Astrocyte of the cerebellum (primary cell): Measurements from ENCODE around the gene FAM210A.
"Not testable (repeated sequence)": the region's sequence is repeated elsewhere in the genome, so short reads cannot be mapped to it uniquely, and the experiment has no call there.

Experiments
- DNase-seq: peaks from one replicate; pipeline ENCODE4 v3.0.0-alpha.2; 2011; ENCODE audit warnings: low read depth
- H3K4me3 ChIP-seq: 2 replicates; pipeline ENCODE4 v1.5.1; 2011; ENCODE audit warnings: mild to moderate bottlenecking, low read depth, low read length, moderate library complexity
- in situ Hi-C: cut with HindIII; loops from 2 replicates; pipeline ENCODE4 v1.10.0; 2017; ENCODE audit warnings: low sequenced_read_pairs
- TF ChIP-seq, protein P1 (sequence below): IDR thresholded peaks from 2 replicates; pipeline ENCODE4 v1.5.1; 2012; ENCODE audit warnings: low read length, low read depth, moderate library complexity, mild to moderate bottlenecking; ENCODE audit errors: missing control alignments

Gene FAM210A

DNA sequence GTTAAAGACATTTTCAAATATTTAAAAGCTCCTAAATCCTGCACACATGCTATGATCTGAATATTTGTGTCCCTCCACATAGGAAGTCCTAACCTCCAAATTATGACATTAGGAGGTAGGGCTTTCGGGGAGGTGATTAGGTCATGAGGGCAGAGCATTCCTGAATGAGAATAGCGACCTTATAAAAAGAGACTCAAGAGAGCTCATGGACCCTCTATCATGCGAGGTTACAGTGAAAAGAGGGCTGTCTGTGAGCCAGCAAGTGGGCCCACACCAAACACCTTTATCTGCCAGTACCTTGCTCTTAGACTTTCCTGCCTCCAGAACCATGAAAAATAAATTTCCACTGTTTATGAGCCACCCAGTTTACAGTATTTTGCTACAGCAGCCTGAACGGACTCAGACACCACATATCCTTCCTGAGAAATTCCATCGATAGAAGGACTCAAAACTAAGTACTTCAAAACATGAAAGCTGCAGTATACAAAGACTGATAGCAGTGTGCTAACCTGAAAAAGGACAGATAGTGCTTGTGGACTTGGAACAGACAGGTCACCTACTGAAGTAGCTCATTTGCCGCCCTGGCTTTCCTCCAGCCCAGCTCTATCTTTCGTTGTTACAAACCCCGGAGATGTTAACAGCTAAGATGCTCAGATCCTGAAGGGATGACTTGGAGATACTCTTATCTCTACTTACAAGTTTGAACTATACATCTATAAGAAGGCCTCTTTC is 13.8 kb downstream of the FAM210A start:
- TF ChIP-seq, protein P1, sequence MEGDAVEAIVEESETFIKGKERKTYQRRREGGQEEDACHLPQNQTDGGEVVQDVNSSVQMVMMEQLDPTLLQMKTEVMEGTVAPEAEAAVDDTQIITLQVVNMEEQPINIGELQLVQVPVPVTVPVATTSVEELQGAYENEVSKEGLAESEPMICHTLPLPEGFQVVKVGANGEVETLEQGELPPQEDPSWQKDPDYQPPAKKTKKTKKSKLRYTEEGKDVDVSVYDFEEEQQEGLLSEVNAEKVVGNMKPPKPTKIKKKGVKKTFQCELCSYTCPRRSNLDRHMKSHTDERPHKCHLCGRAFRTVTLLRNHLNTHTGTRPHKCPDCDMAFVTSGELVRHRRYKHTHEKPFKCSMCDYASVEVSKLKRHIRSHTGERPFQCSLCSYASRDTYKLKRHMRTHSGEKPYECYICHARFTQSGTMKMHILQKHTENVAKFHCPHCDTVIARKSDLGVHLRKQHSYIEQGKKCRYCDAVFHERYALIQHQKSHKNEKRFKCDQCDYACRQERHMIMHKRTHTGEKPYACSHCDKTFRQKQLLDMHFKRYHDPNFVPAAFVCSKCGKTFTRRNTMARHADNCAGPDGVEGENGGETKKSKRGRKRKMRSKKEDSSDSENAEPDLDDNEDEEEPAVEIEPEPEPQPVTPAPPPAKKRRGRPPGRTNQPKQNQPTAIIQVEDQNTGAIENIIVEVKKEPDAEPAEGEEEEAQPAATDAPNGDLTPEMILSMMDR: no peak
- DNase-seq: no peak
- no peak overlapping the region for H3K4me3 ChIP-seq
- in situ Hi-C loops: no loop called here

DNA sequence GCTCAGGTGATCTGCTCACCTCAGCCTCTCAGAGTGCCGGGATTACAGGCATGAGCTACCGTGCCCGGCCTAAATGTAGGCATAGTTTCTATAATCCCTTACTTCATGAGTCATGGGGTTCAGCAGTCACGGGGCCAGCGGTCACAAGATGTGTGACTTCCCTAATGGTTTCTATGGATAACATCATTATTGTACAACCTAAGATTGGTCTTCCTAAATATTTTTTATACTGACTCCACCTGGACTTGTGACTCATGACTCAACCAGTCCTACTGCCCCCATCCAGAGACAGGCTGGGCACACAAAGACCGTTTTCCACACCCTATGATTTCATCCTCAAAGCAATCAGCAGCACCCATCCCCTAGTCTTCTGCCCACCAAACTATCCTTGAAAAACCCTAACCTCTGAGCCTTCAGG is 15.9 kb downstream of the FAM210A start:
- TF ChIP-seq, protein P1: no peak
- in situ Hi-C loops: no loop called here
- no peak overlapping the region for H3K4me3 ChIP-seq
- no peak for DNase-seq

DNA sequence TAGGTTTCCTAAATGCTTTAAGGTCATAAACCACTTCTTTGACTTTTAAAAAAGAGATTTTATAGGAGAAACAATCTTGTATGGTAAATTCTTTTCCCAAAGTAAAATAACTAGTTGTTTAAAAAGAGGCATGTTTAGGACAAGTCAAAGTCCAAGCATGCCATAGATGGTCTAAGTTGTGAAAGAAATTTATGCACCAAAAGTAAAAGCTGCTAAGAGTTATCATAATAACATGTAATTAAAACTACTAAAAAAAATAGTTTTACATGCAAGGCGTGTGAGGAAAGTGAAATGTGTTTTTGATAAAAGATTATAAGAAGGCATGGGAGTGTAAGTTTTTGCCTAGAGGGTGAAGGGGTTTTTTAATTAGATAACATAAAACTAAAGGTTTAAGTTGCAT is 22.5 kb downstream of the FAM210A start:
- DNase-seq: no peak
- in situ Hi-C loops: no loop called here
- TF ChIP-seq, protein P1: no peak
- no peak overlapping the region for H3K4me3 ChIP-seq

DNA sequence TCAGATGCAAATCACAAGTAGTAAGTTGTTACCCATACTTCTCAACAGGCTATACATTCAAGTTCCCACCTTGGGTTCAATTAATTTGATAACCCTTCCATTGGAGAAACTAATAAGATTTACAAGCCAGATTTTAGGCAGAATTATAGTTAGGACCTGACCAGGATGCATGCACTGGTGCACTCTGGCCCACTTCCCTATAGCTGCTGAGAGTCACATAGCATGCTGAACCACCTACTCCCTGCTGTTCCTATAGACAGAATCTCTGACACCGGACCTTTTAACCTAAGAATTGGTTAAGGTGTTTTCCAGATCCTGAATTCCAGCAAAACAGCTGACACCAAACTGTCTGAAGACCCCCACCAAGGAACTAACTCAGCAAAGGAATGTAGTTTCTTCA is 26.2 kb downstream of the FAM210A start:
- DNase-seq: no peak
- H3K4me3 ChIP-seq: no peak overlapping the region
- in situ Hi-C loops: no loop called here
- TF ChIP-seq, protein P1: no peak

DNA sequence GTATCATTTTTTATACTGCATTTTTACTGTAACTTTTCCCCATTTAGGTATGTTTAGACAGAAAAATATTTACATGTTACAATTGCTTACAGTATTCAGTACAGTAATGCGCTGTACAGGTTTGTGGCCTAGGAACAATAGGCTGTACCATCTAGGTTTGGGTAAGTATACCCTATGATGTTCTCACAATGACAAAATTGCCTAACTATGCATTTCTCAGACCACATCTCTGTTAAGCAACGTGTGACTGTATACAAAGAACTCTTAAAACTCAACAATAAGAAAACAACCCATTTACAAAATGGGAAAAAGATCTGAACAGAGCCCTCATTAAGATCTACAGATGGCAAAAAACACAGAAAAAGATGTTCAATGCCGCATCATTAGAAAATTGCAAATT is 29.4 kb downstream of the FAM210A start:
- in situ Hi-C loops: no loop called here

DNA sequence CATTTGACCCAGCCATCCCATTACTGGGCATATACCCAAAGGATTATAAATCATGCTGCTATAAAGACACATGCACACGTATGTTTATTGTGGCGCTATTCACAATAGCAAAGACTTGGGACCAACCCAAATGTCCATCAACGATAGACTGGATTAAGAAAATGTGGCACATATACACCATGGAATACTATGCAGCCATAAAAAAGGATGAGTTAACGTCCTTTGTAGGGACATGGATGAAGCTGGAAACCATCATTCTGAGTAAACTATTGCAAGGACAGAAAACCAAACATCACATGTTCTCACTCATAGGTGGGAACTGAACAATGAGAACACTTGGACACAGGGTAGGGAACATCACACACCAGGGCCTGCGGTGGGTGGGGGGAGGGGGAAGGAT is 31.0 kb downstream of the FAM210A start:
- DNase-seq, H3K4me3 ChIP-seq, in situ Hi-C loops: not testable (repeated sequence)

More for the DNA sequence above, 29.4 kb downstream of the FAM210A start:
- TF ChIP-seq, protein P1: no peak
- no peak overlapping the region for H3K4me3 ChIP-seq
- no peak for DNase-seq

DNA sequence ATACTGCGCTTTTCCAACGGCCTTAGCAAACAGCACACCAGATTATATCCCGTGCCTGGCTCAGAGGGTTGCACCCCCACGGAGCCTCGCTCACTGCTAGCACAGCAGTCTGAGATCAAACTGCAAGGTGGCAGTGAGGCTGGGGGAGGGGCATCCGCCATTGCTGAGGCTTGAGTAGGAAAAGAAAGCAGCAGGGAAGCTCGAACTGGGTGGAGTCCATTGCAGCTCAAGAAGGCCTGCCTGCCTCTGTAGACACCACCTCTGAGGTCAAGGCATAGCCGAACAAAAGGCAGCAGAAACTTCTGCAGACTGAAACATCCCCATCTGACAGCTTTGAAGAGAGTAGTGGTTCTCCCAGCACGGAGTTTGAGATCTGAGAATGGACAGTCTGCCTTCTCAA is 36.3 kb downstream of the FAM210A start:
- in situ Hi-C loops, DNase-seq, H3K4me3 ChIP-seq: not testable (repeated sequence)
